ENCODE measurements around the gene ARHGAP31. TPM values are rescaled to one million over a fixed set of nuclear protein-coding genes. Genes with fewer than 3 reads are reported as not detected.

The ARHGAP31 gene
- total and polyA plus RNA-seq, 4 donors = 0.99 to 4.6 (median 2.6) TPM

DNA sequence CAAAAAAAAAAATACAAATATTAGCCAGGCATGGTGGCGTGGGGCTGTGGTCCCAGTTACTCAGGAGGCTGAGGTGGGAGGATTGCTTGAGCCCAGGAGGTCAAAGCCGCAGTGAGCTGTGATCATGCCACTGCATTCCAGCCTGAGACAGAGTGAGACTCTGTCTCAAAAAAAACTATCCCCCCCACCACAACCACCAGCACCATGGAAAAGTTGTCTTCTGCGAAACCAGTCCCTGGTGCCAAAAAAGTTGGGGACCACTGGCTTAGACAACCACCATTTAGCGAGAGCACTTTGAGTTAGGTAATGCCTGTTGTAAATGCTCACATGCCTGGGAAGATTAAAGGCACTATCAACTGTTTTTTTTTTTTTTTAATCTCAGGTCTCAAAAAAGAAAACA, 15.4 kb downstream of the ARHGAP31 start:
- H3K9me3 ChIP-seq (ENCODE audit: control insufficient read depth in 4 of 4, low read length in 3 of 4) = peaks cover 0 to 2% (median 0%) of the 10 kb centered on the region in 4 donors
- H3K27ac ChIP-seq (ENCODE audit: low read depth in 1 of 2, low read length in 2 of 2) = no peak overlapping the region
- no peaks in the 10 kb centered on the region for H3K27me3 ChIP-seq (ENCODE audit: control insufficient read depth in 4 of 4, insufficient read depth in 4 of 4, low read length in 3 of 4)
- no peak overlapping the region for H3K4me3 ChIP-seq (ENCODE audit: low read depth in 1 of 3, low read length in 3 of 3)
- H3K4me1 ChIP-seq (ENCODE audit: control insufficient read depth in 4 of 4, insufficient read depth in 4 of 4, low read length in 3 of 4) = no peaks in the 10 kb centered on the region
- no peak for TF ChIP-seq RAD21 (IDR thresholded peaks at IDR 0.05)
- TF ChIP-seq NR2F2 (IDR thresholded peaks at IDR 0.05) = no peak
- no peak for TF ChIP-seq TAF1 (conservative IDR thresholded peaks at IDR 0.05)
- no peak for TF ChIP-seq EGR1 (IDR thresholded peaks at IDR 0.05; ENCODE audit: low read depth in 2 of 2)
- TF ChIP-seq JUND (IDR thresholded peaks at IDR 0.05) = no peak
- TF ChIP-seq SP1 (IDR thresholded peaks at IDR 0.05) = no peak
- TF ChIP-seq RXRA (IDR thresholded peaks at IDR 0.05) = no peak
- TF ChIP-seq, protein P1, sequence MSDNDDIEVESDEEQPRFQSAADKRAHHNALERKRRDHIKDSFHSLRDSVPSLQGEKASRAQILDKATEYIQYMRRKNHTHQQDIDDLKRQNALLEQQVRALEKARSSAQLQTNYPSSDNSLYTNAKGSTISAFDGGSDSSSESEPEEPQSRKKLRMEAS (IDR thresholded peaks at IDR 0.05) = no peak
- TF ChIP-seq, protein P2, sequence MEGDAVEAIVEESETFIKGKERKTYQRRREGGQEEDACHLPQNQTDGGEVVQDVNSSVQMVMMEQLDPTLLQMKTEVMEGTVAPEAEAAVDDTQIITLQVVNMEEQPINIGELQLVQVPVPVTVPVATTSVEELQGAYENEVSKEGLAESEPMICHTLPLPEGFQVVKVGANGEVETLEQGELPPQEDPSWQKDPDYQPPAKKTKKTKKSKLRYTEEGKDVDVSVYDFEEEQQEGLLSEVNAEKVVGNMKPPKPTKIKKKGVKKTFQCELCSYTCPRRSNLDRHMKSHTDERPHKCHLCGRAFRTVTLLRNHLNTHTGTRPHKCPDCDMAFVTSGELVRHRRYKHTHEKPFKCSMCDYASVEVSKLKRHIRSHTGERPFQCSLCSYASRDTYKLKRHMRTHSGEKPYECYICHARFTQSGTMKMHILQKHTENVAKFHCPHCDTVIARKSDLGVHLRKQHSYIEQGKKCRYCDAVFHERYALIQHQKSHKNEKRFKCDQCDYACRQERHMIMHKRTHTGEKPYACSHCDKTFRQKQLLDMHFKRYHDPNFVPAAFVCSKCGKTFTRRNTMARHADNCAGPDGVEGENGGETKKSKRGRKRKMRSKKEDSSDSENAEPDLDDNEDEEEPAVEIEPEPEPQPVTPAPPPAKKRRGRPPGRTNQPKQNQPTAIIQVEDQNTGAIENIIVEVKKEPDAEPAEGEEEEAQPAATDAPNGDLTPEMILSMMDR (IDR thresholded peaks at IDR 0.05; ENCODE audit: low read depth, low read length, missing input control) = no peak
- TF ChIP-seq FOXA1 (IDR thresholded peaks at IDR 0.05) = no peak
- no peak for TF ChIP-seq HNF4A (conservative IDR thresholded peaks at IDR 0.05)
- no peak for TF ChIP-seq GABPA (IDR thresholded peaks at IDR 0.05 in 1 of 2, conservative IDR thresholded peaks at IDR 0.05 in 1 of 2)
- TF ChIP-seq, protein P3, sequence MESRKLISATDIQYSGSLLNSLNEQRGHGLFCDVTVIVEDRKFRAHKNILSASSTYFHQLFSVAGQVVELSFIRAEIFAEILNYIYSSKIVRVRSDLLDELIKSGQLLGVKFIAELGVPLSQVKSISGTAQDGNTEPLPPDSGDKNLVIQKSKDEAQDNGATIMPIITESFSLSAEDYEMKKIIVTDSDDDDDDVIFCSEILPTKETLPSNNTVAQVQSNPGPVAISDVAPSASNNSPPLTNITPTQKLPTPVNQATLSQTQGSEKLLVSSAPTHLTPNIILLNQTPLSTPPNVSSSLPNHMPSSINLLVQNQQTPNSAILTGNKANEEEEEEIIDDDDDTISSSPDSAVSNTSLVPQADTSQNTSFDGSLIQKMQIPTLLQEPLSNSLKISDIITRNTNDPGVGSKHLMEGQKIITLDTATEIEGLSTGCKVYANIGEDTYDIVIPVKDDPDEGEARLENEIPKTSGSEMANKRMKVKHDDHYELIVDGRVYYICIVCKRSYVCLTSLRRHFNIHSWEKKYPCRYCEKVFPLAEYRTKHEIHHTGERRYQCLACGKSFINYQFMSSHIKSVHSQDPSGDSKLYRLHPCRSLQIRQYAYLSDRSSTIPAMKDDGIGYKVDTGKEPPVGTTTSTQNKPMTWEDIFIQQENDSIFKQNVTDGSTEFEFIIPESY (IDR thresholded peaks at IDR 0.05) = no peak
- TF ChIP-seq FOXA2 (IDR thresholded peaks at IDR 0.05) = no peak
- TF ChIP-seq, protein P4, sequence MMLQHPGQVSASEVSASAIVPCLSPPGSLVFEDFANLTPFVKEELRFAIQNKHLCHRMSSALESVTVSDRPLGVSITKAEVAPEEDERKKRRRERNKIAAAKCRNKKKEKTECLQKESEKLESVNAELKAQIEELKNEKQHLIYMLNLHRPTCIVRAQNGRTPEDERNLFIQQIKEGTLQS (IDR thresholded peaks at IDR 0.05) = no peak
- no peak for TF ChIP-seq HNF4G (IDR thresholded peaks at IDR 0.05)
- no peak for TF ChIP-seq YY1 (IDR thresholded peaks at IDR 0.05)
- WGBS = 96% methylated on average over 4 of the region's 4 CpGs
- H3K9ac ChIP-seq (ENCODE audit: low read depth in 1 of 2, low read length in 2 of 2) = no peak overlapping the region
- no peak for DNase-seq (ENCODE audit: low spot score)
- H3K36me3 ChIP-seq (ENCODE audit: control insufficient read depth in 4 of 4, insufficient read depth in 3 of 4, low read depth in 1 of 4, low read length in 3 of 4) = no peaks in the 10 kb centered on the region

DNA sequence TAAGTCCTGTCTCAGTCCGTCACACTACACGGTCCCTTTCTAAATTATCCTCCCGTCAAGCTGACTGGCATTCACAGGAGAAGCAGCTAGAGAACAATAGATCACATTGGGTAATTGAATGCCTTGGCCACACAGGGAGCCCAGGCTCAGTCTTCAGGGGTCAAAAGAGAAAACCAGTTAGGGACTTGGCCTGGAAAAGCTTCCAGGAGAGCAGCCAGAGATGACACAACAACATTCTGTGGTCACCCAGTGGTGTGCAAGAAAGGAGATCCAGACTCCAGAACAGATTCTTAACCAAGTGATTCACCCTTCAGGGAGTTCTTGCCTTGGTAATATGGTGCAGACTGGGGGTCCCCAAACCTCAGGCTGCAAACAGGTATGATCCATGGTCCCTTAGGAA, 15.9 kb downstream of the ARHGAP31 start:
- Histone ChIP-seq H3K36me3 (ENCODE audit: control insufficient read depth in 4 of 4, insufficient read depth in 3 of 4, low read depth in 1 of 4, low read length in 3 of 4) (no peaks in the 10 kb centered on the region), H3K4me3 (ENCODE audit: low read depth in 1 of 3, low read length in 3 of 3) (no peak overlapping the region), H3K9me3 (ENCODE audit: control insufficient read depth in 4 of 4, low read length in 3 of 4) (peaks cover 0 to 2% (median 0%) of the 10 kb centered on the region in 4 donors), H3K27me3 (ENCODE audit: control insufficient read depth in 4 of 4, insufficient read depth in 4 of 4, low read length in 3 of 4) (no peaks in the 10 kb centered on the region), H3K9ac (ENCODE audit: low read depth in 1 of 2, low read length in 2 of 2) (no peak overlapping the region), H3K27ac (ENCODE audit: low read depth in 1 of 2, low read length in 2 of 2) (no peak overlapping the region), H3K4me1 (ENCODE audit: control insufficient read depth in 4 of 4, insufficient read depth in 4 of 4, low read length in 3 of 4) (no peaks in the 10 kb centered on the region)
- DNase-seq (ENCODE audit: low spot score) = no peak
- 83% methylated on average over 3 of the region's 3 CpGs for WGBS
- TF ChIP-seq SP1 (IDR thresholded peaks at IDR 0.05) (no peak), YY1 (IDR thresholded peaks at IDR 0.05) (no peak), JUND (IDR thresholded peaks at IDR 0.05) (no peak), HNF4G (IDR thresholded peaks at IDR 0.05) (no peak), EGR1 (IDR thresholded peaks at IDR 0.05; ENCODE audit: low read depth in 2 of 2) (no peak), RAD21 (IDR thresholded peaks at IDR 0.05) (no peak), FOXA1 (IDR thresholded peaks at IDR 0.05) (no peak), HNF4A (conservative IDR thresholded peaks at IDR 0.05) (no peak), RXRA (IDR thresholded peaks at IDR 0.05) (no peak), GABPA (IDR thresholded peaks at IDR 0.05 in 1 of 2, conservative IDR thresholded peaks at IDR 0.05 in 1 of 2) (no peak), FOXA2 (IDR thresholded peaks at IDR 0.05) (no peak)
- TF ChIP-seq, protein P2 (IDR thresholded peaks at IDR 0.05; ENCODE audit: low read depth, low read length, missing input control) = no peak
- TF ChIP-seq, protein P3 (IDR thresholded peaks at IDR 0.05) = no peak
- TF ChIP-seq, protein P5, sequence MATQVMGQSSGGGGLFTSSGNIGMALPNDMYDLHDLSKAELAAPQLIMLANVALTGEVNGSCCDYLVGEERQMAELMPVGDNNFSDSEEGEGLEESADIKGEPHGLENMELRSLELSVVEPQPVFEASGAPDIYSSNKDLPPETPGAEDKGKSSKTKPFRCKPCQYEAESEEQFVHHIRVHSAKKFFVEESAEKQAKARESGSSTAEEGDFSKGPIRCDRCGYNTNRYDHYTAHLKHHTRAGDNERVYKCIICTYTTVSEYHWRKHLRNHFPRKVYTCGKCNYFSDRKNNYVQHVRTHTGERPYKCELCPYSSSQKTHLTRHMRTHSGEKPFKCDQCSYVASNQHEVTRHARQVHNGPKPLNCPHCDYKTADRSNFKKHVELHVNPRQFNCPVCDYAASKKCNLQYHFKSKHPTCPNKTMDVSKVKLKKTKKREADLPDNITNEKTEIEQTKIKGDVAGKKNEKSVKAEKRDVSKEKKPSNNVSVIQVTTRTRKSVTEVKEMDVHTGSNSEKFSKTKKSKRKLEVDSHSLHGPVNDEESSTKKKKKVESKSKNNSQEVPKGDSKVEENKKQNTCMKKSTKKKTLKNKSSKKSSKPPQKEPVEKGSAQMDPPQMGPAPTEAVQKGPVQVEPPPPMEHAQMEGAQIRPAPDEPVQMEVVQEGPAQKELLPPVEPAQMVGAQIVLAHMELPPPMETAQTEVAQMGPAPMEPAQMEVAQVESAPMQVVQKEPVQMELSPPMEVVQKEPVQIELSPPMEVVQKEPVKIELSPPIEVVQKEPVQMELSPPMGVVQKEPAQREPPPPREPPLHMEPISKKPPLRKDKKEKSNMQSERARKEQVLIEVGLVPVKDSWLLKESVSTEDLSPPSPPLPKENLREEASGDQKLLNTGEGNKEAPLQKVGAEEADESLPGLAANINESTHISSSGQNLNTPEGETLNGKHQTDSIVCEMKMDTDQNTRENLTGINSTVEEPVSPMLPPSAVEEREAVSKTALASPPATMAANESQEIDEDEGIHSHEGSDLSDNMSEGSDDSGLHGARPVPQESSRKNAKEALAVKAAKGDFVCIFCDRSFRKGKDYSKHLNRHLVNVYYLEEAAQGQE (IDR thresholded peaks at IDR 0.05) = no peak
- TF ChIP-seq, protein P1 (IDR thresholded peaks at IDR 0.05) = no peak
- TF ChIP-seq, protein P4 (IDR thresholded peaks at IDR 0.05) = no peak
